C4-2B (cell line): ENCODE measurements around the gene CYB5R2.

Experiments
- ZFX ChIP-seq: fragments of 450-650 bp; IDR thresholded peaks from 2 replicates; pipeline ENCODE4 v1.6.1; 2017
- TF ChIP-seq, protein P1 (sequence below): fragments of 450-650 bp; conservative IDR thresholded peaks from 2 replicates; pipeline ENCODE4 v1.5.1; 2017; ENCODE audit warnings: mild to moderate bottlenecking

DNA sequence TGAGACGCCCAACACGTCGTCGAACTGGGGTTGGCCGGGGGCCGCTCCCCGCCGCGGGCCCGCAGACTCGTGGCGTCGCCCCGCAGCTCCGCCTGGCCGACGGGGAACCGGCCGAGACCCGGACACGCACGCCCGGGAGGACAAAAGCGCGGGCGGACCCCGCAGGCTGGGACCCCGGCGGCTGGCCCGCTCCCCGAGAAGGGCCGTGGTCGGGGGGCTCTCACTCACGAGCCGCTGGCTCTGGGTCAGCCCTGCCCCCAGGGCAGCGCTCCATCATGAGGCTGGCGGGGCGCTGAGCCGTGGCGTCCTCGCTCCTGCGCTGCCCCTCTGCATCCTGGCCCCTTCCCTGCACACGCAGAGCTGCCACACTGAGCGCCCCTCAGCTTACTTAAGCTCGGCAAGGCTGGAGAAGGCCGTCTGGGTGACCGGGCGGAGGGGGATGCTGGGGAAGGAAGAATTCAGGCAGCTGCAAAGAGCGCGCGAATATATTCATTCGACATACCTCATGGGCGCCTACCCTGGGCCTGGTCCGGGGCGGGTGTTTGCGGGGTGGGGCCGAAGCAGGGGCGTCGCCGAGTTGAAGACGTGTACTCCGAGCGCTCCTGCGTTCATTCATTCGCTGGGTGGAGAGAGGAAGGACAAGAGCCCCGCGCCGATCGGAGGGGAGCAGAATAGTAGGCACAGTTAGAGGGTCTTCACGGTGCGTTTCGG lies 579 bp upstream of the CYB5R2 start:
- TF ChIP-seq, protein P1, sequence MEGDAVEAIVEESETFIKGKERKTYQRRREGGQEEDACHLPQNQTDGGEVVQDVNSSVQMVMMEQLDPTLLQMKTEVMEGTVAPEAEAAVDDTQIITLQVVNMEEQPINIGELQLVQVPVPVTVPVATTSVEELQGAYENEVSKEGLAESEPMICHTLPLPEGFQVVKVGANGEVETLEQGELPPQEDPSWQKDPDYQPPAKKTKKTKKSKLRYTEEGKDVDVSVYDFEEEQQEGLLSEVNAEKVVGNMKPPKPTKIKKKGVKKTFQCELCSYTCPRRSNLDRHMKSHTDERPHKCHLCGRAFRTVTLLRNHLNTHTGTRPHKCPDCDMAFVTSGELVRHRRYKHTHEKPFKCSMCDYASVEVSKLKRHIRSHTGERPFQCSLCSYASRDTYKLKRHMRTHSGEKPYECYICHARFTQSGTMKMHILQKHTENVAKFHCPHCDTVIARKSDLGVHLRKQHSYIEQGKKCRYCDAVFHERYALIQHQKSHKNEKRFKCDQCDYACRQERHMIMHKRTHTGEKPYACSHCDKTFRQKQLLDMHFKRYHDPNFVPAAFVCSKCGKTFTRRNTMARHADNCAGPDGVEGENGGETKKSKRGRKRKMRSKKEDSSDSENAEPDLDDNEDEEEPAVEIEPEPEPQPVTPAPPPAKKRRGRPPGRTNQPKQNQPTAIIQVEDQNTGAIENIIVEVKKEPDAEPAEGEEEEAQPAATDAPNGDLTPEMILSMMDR: no peak
- TF ChIP-seq ZFX: no peak
